GM21515 (cell line): ENCODE data around the gene SSX2B.
"Not testable (repeated sequence)": the region's sequence is repeated elsewhere in the genome, so short reads cannot be mapped to it uniquely, and the experiment has no call there.

Experiments used
- ATAC-seq: cut with Tn5 transposase; IDR thresholded peaks from one replicate; pipeline ENCODE4 v1.9.1; 2021; ENCODE audit not compliant: unreplicated experiment

The SSX2B gene, protein sequence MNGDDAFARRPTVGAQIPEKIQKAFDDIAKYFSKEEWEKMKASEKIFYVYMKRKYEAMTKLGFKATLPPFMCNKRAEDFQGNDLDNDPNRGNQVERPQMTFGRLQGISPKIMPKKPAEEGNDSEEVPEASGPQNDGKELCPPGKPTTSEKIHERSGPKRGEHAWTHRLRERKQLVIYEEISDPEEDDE

DNA sequence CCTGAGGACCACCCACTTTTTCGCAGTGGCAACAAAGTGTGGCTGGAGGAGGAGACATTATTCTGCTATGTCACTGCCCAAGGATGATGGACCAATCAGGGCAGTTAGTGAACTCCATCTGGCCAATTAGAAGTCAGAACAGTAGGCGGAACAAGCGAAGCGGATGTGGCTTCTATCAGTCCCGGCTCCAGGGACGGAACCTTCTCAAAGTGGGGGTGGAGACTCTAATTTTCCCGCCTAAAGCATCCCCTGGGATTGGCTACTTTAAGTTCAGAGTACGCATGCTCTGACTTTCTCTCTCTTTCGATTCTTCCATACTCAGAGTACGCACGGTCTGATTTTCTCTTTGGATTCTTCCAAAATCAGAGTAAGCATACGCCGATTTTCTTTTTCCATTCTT lies at the start of gene SSX2B:
Gene SSX2B, plus strand, starts transcription at position 301 of the 400 bp plus-strand sequence. CDS start 1,429 bp downstream, outside the sequence.
- not testable (repeated sequence) for ATAC-seq

DNA sequence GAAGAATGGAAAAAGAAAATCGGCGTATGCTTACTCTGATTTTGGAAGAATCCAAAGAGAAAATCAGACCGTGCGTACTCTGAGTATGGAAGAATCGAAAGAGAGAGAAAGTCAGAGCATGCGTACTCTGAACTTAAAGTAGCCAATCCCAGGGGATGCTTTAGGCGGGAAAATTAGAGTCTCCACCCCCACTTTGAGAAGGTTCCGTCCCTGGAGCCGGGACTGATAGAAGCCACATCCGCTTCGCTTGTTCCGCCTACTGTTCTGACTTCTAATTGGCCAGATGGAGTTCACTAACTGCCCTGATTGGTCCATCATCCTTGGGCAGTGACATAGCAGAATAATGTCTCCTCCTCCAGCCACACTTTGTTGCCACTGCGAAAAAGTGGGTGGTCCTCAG lies 44.0 kb upstream of the SSX2B start, which contains the start of gene SSX2:
Gene SSX2, minus strand, starts transcription at position 101 of the 400 bp plus-strand sequence. CDS start 1,429 bp downstream, outside the sequence.
- ATAC-seq = not testable (repeated sequence)

DNA sequence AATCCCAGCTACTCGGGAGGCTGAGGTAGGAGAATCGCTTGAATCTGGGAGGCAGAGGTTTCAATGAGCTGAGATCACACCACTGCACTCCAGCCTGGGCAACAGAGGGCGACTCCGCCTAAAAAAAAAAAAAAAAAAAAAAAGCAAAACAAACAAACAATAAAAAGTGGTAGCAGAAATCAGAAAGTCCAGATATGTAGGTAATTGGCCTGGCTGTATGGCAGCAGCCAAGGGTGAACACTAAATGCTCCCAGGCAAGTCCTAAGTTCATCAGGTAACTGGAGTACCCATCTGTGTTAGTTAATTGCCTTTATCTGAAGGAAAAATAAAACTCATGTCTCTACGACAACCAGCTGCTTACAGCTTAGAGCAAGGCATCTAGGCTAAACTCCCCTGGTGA lies 14.9 kb downstream of the SSX2B start:
- not testable (repeated sequence) for ATAC-seq

DNA sequence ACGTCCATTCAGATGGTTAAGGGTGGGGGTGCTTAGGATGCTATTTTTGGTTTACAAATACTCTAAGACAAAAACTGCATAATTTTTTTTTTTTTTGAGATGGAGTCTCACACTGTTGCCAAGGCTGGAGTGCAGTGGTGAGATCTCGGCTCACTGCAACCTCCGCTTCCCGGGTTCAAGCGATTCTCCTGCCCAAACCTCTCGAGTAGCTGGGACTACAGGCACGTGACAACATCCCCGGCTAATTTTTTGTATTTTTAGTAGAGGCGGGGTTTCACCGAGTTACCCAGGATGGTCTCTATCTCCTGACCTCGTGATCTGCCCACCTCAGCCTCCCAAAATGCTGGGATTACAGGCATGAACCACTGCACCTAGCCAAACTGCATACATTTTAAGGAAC lies 22.5 kb downstream of the SSX2B start:
- not testable (repeated sequence) for ATAC-seq

DNA sequence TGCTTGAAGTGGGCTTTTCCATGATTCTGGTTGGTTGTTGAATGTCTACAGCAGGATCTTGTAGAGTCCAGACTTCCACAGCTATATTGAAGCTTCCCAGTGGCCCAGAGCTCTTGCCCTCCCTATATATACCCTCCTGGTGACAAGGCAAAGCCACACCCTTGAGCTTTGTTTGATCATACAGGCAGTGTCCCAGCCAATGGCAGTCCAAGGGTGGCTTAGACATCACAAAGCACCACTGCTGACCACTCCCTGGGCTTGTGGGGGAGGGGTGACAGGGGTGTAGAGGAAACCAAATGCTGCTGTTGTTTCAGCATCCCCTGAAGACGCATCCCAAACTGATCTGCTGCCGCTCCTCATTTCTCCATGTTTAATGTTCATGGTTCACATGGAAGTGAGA lies 46.3 kb downstream of the SSX2B start, which contains the start of gene SPANXN5:
Gene SPANXN5, minus strand, starts transcription at position 101 of the 400 bp plus-strand sequence. Its CDS starts 79 bp downstream, at position 22.
- ATAC-seq = not testable (repeated sequence)

DNA sequence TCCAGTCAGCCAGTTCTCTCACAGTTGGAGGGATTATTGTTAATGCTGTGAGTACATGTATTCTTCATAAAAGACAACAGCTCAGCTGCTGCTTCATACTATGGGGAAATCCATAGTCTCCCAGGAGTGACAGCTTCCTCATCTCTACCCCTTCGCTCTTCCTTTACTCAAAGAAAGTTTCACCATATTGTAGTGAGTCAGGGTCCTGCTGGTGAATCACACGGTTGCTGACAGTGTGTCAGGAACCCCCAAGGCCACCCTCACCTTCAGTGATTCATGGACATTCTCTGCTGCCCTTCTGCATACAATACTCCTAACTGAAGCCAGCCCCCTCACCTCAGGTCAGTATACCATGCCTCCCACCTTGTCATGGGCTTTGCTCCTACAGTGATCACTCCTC lies 53.8 kb downstream of the SSX2B start:
- ATAC-seq = not testable (repeated sequence)
